Glomerular visceral epithelial cell (primary cell): Measurements from ENCODE around the gene NFE2L1.
"Not testable (repeated sequence)": the region's sequence is repeated elsewhere in the genome, so short reads cannot be mapped to it uniquely, and the experiment has no call there.

Source experiments
- DNase-seq: peaks from one replicate; pipeline ENCODE4 v3.0.0-alpha.2; 2016; ENCODE audit errors: extremely low spot score

The NFE2L1 gene

DNA sequence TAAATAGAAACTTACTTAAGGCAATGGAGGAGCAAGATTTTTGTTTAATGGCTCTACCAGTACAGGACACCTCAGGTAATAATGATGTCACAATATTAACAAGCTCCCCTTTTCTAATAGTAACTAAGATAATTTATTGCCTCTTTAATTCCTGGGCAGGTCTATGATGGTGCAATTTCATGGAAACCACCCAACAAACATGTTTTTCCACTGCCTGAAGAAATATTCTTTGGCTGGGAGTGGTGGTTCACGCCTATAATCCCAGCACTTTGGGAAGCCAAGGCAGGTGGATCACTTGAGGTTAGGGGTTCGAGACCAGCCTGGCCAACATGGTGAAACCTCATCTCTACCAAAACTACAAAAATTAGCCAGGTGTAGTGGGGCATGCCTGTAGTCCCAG lies 19.6 kb downstream of the NFE2L1 start:
- DNase-seq, result not testable (repeated sequence)

DNA sequence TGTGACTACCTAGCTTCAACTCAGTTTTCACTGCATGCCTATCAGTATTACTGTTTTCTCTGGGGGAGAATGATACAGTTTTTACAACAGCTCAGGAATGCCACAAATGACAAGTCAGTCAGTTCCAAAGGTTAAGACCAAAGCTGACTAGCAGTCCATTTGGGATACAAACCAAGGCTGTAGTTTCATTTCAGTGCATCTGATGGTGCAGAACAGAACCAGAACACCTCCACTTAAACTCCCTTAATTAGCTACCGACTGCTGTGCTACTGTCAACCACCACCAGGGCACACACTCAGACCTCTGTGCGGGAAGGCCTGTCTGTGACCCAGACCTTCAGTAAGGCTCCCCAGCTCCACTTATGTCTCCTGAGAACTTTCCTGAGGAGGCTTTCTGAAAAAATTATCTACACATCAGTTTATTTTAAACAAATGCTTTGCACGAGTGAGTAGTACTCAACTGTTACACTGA lies 20.4 kb downstream of the NFE2L1 start:
- DNase-seq, result peak; percentile 52

DNA sequence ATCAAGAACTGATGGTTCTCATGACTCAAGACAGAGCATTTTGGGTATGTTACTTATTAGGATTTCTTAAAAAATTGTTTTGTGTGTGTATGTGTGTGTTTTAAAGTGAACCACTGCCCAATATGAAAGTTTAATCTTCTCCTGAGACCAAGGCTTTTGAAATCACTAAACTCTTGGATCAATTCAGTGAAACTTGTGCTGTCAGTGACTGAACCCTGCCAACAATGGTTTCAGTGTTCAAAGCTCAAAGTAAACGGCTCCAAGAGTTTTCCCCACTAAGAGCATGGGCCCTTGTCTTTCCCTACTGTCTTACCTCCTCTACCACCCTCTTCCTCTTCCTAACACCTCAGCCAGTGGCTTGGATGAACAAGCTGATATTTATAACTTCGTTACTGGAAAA lies 22.0 kb downstream of the NFE2L1 start:
- no peak for DNase-seq

DNA sequence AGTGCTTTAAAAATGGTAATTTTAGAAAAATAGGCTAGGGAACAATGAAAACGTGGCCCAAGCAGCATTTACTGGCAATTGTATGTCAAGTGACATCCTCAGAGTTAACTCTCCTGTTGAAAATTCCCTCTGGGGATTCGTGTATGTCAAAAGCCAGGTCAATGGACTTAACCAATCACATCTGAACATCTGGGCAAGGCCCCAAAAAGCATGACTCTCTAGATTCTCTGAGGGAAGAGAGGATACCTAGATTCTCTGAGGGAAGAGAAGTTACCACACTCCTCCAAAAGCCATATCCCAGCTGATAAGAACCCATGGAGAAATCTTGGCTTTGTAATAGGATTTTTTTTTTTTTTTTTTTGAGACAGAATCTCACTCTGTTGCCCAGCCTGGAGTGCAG lies 23.5 kb downstream of the NFE2L1 start:
- DNase-seq, result no peak

DNA sequence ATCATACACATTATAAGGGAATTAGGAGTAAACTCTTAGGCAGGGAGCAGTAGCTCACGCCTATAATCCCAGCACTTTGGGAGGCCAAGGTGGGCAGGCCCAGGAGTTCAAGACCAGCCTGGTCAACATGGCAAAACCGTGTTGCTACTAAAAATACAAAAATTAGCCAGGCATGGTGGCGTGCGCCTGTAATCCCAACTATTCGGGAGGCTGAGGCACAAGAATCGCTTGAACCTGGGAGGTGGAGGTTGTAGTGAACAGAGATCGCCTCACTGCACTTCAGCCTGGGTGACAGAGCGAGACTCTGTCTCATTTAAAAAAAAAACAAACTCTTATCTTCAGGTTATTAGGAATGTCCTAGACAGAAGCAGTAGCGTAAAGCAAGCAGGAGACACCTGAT lies 24.7 kb downstream of the NFE2L1 start:
- DNase-seq, result not testable (repeated sequence)

DNA sequence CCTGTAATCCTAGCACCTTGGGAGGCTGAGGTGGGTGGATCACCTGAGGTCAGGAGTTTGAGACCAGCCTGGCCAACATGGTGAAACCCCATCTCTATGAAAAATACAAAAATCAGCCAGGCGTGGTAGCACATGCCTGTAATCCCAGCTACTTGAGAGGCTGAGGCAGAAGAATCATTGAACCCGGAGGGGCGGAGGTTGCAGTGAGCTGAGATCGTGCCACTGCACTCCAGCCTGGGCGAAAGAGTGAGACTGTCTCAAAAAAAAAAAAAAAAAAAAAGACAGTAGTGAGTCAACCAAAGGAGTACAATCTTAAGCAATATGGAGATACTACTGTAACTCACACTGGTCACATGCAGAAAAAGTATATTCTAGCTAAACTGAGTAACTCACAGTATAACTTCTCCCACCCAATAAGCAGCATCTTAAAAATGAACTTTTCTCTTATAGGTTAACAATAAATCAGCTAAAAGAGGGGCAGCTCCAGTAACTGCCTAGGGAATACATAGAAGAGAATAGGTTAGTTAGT lies 25.5 kb downstream of the NFE2L1 start:
- DNase-seq, result not testable (repeated sequence)

DNA sequence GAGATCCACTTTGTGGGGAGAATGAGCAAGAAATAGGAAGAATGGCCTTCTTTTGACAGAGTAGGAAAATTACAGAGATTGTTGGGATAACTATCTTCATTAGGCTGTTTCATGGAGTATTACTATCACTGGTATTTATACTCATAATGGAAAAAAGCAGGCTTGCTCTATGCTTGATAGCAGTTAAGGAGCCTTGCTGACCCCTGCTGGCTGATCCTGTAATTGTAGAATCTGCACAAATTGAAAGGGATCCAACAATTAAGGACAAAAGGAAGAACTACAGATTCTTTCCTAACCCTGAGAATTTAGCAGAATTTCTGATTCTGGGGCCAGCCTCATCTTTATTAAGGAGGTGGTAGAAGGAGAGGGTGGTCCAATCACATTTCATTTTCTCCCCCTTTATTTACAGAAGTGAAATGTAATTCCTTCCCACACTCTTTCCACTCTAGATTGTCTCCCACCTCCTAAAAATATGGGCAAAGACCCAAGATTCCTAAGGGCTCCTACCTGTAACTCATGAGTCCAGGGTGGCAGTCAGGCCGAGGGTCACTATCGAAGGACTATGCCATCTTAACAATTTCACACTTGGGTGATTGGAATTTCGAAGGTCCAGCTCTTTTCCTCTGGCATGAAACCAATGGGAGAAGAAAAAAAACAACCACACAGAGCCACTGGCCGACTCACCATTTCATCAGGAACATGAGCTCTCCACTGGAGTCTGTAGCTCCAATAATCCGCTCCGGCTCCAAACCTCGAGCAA lies 26.3 kb downstream of the NFE2L1 start:
- DNase-seq, result peak; percentile 83

DNA sequence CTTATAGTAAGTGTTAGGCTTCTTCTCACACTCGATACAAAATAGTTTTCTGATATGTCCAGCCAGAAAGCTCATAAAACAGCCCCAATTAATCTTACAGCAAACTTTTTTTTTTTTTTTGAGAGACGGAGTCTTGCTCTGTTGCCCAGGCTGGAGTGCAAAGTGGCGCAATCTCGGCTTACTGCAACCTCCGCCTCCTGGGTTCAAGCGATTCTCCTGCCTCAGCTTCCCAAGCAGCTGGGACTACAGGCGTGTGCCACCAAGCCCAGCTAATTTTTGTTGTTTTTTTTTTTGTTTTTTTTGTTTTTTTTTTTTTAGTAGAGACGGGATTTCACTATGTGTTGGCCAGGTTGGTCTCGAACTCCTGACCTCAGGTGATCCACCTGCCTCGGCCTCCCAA lies 29.0 kb downstream of the NFE2L1 start:
- not testable (repeated sequence) for DNase-seq

DNA sequence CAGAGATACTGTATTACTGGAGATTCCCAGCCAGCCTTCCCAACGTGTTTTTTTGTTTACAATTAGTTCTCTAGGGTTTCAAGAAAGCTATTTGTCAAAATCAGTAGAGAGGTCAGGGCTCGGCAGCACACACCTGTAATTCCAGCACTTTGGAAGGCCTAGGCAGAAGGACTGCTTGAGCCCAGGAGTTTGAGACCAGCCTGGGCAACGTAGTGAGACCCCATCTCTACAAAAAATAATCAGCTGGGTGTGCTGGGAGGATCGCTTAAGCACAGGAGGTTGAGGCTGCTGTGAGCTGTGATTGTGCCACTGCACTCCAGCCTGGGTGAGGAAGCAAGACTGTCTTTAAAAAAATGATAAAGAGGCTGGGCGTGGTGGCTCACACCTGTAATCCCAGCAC lies 33.7 kb downstream of the NFE2L1 start:
- DNase-seq, result no peak

DNA sequence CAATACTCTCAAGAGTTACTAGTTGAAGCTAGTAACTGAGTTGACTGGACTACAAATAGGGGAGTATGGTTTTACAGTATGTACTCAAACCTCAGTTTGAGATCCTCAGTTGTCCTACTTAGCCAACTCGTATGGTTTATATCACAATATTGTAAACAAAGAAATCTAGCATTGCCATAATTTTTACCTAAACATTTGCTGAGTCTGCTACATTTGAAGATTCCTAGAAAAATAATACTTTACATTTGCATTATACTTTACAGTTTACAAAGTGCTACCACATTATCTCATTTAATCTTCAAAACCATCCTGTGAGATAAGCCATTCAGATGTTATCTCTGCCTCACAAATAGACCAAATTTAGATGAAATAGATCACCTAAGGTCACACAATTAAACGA lies 36.8 kb downstream of the NFE2L1 start:
- no peak for DNase-seq

DNA sequence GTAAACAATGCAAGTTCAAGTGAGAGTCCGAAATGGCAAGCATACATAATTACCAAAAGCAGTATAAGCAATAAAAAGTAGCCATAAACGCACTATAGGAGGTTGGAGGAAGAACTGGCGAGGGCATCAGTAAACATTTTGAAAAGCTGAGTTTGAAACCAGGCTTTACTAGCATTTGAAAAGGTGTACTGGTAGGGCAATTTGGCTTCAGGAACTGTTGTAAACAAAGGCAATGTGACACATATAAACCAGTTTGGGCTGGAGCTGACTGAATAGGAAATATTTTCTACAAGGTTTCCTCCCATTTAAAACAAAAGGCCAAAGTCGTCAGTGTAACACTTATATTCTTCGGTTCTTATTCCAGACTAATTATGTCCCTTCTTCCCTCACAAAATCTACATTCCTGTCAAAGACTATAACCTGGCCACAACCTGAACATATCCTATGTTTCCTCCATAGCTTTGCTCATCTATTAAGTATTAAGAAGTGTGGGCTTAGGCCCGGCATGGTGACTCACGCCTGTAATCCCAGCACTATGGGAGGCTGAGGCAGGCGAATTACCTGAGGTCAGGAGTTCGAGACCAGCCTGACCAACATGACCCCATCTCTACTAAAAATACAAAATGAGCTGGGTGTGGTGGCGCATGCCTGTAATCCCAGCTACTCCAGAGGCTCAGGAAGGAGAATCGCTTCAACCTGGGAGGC lies 45.3 kb downstream of the NFE2L1 start:
- DNase-seq, result no peak

DNA sequence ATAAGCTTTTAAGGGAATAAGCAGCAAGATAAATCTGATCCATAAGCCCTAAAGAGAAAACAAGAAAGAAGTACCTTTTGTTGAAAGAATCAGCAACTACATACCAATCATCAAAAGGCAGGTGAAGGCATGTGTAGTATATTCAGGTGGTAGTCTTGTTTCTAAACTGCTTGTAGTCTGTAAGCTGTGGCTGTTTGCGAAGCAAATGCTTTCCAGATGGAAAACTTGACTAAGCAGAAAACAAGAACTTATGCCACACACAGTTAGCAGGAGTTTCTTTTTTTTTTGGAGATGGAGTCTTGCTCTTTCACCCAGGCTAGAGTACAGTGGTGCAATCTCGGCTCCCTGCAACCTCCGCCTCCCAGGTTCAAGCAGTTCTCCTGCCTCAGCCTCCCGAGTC lies 47.5 kb downstream of the NFE2L1 start:
- DNase-seq, result no peak

DNA sequence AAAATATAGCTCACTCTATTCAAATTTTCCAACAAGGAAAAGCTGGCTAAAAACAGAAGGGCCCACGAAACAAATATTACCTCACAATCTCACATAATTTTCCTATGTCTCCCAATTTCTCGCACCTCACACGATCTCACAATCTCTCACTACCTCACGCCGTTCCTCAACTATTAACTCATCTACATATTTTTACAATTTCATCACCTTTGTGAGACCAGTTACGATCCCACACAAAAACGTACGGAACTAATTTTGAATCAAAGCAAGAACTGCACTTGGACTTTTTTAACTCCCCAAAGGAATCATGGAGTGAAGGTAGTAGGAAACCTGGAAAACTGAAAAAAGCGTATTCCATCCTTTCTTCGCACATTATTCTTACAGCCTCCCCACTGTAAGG lies 52.0 kb downstream of the NFE2L1 start:
- DNase-seq, result peak; percentile 52

DNA sequence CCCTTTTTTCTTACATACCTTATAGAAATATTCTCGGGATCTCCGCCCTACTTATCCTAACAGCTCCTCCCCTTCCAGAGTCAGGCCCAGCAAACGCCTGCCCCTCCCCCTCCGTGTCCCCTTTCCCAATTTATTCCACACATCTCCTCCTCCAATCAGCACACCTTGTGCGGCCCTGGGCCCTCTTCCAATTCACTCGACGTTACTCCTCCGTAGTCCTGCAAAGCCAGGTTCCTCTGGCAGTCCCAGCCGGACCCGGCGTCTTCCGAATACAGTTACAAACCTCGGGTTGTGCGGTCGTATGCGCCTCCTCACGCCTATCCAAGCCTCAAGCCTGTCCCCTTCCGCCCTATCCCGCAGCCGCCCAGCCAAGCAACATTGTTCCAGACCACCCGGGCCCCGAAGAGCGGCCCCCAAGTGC lies 52.4 kb downstream of the NFE2L1 start:
- peak; percentile 78 for DNase-seq

DNA sequence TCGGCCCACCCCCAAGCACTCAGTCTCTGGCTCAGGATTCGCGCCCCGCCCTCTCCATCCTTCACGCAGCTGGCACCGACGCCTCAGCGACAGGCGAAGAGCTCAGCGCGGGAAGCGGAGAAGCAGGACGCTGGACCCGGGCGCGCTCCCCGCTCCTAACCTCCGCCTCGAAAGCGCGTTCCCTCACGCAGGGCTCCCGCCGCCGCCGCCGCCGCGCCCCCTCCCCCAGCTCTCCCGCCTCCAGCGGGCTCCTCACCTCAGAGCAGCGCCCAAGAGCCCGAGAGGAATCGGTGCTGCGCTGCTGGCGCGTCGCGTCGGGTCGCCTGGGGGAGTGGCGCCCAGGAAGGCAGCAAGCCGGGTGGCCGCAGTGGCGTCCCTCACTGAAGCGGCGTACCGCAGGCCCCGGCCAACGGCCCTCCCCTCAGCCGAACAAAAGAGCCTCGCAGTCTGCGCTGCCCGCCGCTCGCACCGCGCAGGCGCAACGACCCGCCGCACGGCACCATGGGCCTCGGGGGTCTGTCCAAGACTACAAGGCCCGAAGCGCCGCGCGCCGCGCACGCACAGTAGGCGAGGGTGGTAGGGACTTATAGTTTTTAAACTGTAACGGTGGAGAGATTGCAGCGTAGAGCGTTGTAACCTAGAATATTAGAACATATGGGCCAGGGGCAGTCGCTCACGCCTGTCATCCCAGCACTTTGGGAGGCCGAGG lies 53.0 kb downstream of the NFE2L1 start, which contains the start of gene CBX1:
Gene CBX1, minus strand, starts transcription at position 467 of the 709 bp plus-strand sequence. CDS start 24,474 bp downstream, outside the sequence.
- peak; percentile 95 for DNase-seq

DNA sequence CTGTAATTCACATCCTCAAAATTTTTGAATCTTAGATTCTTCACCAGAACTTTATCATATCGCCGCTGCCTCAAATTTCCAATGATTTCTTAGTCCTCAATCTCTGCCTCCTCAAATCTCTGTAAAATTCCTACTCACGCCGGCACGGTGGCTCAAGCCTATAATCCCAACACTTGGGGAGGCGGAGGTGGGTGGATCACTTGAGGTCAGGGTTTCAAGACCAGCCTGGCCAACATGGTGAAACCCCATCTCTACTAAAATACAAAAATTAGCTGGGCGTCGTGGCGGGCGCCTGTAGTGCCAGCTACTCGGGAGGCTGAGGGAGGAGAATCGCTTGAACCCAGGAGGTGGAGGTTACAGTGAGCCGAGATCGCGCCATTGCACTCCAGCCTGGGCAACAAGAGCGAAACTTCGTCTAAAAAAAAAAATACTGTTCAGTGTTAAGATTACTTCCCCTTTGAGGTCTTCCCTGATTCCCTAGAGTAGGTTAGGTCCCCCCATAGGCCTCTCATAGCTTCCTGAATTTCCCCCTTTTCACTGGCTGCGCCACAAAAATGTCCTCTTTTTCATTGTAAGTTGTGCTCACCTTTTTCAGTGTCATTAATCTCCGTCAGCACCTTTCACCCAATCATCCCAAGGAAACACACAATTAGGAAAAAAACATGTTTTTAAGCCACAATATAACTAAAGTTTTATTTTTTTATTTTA lies 54.0 kb downstream of the NFE2L1 start:
- no peak for DNase-seq

DNA sequence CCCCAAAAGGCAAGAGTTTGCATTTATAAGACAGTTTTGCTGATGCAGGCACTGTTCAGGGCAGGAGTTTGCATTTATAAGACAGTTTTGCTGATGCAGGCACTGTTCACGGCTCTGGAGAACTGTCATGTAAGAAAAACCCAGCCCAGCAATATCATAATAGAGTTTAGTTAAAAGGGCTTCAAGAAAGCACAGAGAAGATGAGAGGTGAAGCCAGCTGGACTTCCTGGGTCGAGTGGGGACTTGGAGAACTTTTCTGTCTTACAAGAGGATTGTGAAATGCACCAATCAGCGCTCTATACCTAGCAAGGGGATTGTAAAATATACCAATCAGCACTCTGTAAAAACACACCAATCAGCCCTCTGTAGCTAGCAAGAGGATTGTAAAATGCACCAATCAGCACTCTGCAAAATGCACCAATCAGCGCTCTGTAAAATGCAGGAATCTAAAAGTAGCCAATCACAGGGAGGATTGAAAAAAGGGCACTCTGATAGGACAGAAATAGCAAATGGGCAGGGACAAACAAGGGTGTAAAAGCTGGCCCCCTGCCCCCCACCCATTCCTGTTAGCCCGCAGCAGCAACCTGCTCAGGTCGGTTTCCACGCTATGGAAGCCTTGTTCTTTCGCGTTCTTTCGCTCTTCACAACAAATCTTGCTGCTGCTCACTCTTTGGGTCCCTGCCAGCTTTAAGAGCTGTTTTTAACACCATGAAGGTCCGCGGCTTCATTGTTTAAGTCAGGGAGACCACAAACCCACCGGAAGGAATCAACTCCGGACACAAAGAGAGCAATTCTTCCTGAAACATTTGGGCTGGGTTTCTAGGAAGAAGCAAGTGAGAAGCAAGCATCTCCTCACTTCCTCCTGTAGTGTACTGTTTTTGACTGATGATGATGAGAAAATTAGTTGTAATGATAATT lies 54.9 kb downstream of the NFE2L1 start:
- no peak for DNase-seq

DNA sequence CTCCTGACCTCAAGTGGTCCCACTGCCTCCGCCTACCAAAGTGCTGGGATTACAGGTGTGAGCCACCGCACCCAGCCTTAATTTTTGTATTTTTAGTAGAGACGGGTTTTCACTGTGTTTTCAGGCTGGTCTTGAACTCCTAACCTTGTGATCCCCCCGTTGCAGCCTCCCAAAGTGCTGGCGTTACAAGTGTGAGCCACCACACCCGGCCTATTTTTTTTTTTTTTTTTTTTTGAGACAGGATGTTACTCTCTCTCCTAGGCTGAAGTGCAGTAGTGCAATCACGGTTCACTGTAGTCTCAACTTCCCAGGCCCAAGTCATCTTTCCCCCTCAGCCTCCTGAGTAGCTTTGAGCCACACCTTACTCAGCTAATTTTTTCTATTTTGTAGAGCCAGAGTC lies 56.3 kb downstream of the NFE2L1 start:
- DNase-seq, result no peak

DNA sequence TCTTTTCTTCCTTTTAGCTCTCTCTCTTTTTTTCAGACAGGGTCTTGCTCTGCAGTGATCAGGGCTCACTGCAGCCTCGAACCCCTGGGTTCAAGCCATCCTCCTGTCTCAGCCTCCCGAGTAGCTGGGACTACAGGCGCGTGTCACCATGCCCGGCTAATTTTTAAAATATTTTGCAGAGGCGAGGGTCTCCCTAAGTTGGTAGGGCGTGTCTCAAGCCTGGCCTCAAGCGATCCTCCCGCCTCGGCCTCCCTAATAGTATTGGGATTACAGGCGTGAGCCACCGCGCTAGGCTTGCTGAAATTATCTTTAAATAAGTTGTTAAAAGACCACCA lies 58.6 kb downstream of the NFE2L1 start:
- DNase-seq, result no peak
